Omental fat pad (tissue), 4 donors: ENCODE data around the gene ABCC3. TPM values are rescaled to one million over a fixed set of nuclear protein-coding genes. Genes with fewer than 3 reads are reported as not detected.
A peak's percentile ranks its signal among the peaks of the same experiment; 100 is the strongest.

Experiments
- ATAC-seq: fragments of 150-250 bp; one replicate; pipeline ENCODE4 v1.9.1; 2016; ENCODE audit warnings: mild to moderate bottlenecking, moderate library complexity; ENCODE audit not compliant: low FRiP score
- DNase-seq: peaks from one replicate; pipeline ENCODE4 v3.0.0-alpha.2; 2019; ENCODE audit warnings: low spot score
- total RNA-seq, 4 donors: library from RNA; depleted of rRNA; stranded (reverse); fragments of >200 nt; gene quantifications; one replicate each; pipeline ENCODE4 v1.1.0, GENCODE V29; 2016
- TF ChIP-seq, protein P1 (sequence below), 3 donors: fragments of 450-650 bp; IDR thresholded peaks; one replicate each; pipeline ENCODE4 v1.5.1; 2016 to 2017; ENCODE audit warnings: antibody characterized with exemption in 3 of 3, mild to moderate bottlenecking in 3 of 3, moderate library complexity in 2 of 3

ABCC3 gene
- 10 to 100 TPM in 2 of 4 donors, 1 to 10 TPM in 2; 2.8 to 19.9 (median 11.1) TPM for total RNA-seq

DNA sequence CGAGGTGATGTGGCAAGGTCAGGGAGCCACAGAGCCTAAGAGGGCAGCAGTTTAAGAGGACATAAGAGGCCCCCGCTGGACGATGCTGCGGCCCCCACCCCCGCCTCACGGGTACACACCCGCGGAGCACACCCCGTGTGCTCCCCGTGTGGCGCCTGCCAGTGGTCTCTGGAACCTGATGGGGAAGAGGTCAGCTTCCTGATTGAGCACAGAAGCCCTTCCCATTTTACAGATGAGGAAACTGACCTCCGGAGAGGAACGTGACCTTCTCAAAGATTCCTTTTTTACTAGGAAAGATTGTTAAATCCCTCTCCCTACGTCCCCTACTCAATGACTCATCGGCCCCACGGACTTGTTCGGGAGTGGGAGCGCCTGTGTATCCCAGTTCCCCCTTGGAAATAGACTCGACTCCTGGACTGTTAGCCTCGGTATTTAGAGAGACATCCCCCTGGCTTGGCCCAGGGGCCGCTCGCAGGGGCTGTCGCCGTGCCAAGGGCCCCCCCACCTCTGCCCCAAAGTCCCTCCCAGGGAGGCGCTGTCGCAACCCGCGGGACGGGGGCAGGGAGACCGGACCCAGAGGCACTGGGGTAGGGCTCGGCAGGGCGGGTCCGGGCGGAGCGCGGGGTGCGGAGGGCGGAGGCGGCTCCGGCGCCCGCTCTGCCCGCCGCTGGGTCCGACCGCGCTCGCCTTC is at the start of gene ABCC3:
Gene ABCC3, plus strand, starts transcription at position 658 of the 691 bp plus-strand sequence. CDS start 56 bp downstream, outside the sequence.
- no peak for DNase-seq
- TF ChIP-seq, protein P1, sequence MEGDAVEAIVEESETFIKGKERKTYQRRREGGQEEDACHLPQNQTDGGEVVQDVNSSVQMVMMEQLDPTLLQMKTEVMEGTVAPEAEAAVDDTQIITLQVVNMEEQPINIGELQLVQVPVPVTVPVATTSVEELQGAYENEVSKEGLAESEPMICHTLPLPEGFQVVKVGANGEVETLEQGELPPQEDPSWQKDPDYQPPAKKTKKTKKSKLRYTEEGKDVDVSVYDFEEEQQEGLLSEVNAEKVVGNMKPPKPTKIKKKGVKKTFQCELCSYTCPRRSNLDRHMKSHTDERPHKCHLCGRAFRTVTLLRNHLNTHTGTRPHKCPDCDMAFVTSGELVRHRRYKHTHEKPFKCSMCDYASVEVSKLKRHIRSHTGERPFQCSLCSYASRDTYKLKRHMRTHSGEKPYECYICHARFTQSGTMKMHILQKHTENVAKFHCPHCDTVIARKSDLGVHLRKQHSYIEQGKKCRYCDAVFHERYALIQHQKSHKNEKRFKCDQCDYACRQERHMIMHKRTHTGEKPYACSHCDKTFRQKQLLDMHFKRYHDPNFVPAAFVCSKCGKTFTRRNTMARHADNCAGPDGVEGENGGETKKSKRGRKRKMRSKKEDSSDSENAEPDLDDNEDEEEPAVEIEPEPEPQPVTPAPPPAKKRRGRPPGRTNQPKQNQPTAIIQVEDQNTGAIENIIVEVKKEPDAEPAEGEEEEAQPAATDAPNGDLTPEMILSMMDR (IDR thresholded peaks at IDR 0.05): no peak
- ATAC-seq: peak; percentile 35

DNA sequence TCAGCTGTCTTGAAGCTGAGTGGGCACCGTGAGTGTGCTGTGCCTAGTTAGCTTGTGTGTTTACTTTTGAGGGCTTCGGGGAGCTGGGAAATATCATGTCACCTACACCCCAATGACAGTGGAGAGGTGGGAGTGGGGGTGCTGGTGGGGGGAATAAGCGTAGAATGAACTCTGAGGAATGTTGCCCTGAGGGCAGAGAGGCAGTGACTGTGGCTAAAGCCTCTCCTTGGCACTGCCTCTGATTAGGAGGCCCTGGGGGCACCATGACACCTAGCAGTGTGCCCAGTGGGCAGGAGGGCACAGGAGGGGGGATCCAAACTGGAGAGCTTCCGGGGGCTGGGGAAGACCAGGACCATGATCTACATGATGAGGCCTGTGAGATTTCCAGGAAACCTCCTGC is 49.3 kb upstream of the ABCC3 start:
- TF ChIP-seq, protein P1 (IDR thresholded peaks at IDR 0.05): no peak
- ATAC-seq: no peak
- DNase-seq: no peak

DNA sequence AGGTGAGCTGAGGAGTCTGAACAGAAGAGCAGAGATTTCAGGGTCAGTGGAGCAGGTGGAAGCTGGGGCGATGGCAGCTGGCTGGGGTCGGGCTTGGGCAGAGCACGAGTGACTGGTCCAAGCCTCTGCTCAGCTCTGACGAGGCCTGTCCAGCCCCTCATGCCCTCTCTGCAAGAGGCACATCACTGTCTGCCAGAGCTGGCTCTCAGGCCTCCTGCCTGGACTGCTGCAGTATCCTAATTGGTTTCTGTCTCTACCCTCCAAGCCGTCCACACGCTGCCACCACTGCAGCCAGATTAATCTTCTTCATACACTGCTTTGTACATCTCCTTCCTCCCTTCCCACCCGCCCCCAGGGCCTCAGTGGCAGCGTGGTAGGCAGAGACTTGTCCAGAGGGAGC is 48.8 kb upstream of the ABCC3 start:
- TF ChIP-seq, protein P1 (IDR thresholded peaks at IDR 0.05): no peak
- DNase-seq (no peak), ATAC-seq (no peak)

DNA sequence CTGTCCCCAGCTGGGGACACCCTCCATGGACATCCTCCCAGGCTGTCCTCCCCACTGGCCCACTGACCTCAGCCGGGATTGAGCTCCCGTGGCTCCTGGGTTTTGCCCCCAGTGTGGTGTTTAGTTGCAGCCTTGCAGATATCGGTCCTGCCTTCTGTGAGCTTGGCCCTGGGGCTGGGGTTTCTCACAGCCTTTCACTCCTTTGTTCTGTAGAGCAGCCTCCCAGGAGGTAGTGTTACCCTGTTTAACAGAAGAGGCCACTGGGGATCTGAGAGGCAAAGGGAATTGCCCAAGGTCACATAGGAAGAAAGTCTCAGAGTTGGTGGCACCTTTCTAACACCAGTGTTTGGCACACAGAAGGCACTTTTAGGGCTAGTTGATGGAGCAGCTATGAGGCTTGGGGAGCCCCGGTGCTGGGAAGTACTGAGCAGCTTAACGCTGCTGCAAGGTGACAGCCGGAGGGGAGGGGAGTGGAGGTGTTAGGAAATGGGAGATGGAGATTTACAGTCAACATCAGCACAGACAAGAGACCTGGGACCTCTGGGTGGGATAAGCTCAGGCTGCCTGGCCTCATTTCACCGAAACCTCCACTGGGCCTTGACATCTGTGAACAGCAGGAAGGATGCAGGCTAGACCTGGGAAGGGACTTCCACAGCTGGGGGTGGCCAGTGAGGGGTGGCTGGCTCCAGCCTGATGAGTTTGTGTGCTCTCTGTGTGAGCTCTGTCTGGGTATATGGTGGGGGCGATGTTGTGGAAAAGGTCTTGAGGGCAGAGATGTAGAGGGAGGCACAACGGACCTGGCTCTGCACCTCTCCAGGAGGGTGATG is 48.0 kb upstream of the ABCC3 start:
- TF ChIP-seq, protein P1 (IDR thresholded peaks at IDR 0.05): no peak
- DNase-seq: no peak
- ATAC-seq: no peak

- TF ChIP-seq, protein P1 (IDR thresholded peaks at IDR 0.05): no peak
- DNase-seq (no peak), ATAC-seq (no peak)
These were observed 47.1 kb upstream of the ABCC3 start for GRCh38 chr17:50587571-50587970.

GRCh38 chr17:50588391-50589049 is 46.2 kb upstream of the ABCC3 start:
- DNase-seq: no peak
- no peak for ATAC-seq
- TF ChIP-seq, protein P1 (IDR thresholded peaks at IDR 0.05): no peak
